HCT116 (cell line): ENCODE data around the gene DAAM2. TPM values are rescaled to one million over a fixed set of nuclear protein-coding genes. Genes with fewer than 3 reads are reported as not detected.

Source experiments
- ATAC-seq: fragments of 200-7000 bp; cut with Tn5 transposase; 2 replicates; pipeline ENCODE4 v1.9.1; 2020; ENCODE audit warnings: mild to moderate bottlenecking, moderate library complexity
- BruUV-seq: library from RNA; stranded (reverse); fragments of 400-500 nt; replicated peaks from 2 replicates; lab custom pipeline; 2021; lab: Mats Ljungman, UMichigan
- CTCF ChIA-PET: fragments of 300-600 bp; sonication (Branson Sonifier 250); formaldehyde crosslinking; loops from one replicate; lab custom pipeline; 2021; ENCODE audit warnings: antibody characterized with exemption; lab: Charles Lee
- POLR2A ChIA-PET: fragments of 300-600, 350-600 bp; sonication (Branson Sonifier 250); formaldehyde crosslinking; loops from one replicate; lab custom pipeline; 2021; ENCODE audit warnings: antibody characterized with exemption; lab: Charles Lee
- RAD21 ChIA-PET, 2 experiments: fragments of 300-600 bp; sonication (Branson Sonifier 250); formaldehyde crosslinking; loops; one replicate each; lab custom pipeline; 2023; ENCODE audit warnings: low total read pairs in 2 of 2; ENCODE audit not compliant: uncharacterized antibody in 2 of 2, unreplicated experiment in 2 of 2, low non-redundant PET in 1 of 2; lab: Charles Lee
- DNase-seq: peaks from one replicate; pipeline ENCODE4 v3.0.0-alpha.2; 2010; ENCODE audit warnings: low read depth, low spot score
- H2AFZ ChIP-seq: fragments of 200-600 bp; shearing (Covaris generic), sonication (generic); 2 replicates; pipeline ENCODE4 v1.6.1; 2017; ENCODE audit warnings: low read depth, mixed run types, mixed read lengths, antibody characterized with exemption, low read length; ENCODE audit not compliant: poor library complexity, severe bottlenecking
- H3K27ac ChIP-seq: 2 replicates; pipeline ENCODE4 v1.5.1; 2012; ENCODE audit warnings: low read depth, low read length
- H3K27me3 ChIP-seq: fragments of 200-600 bp; sonication (generic); 2 replicates; pipeline ENCODE4 v1.6.1; 2016; ENCODE audit warnings: mixed run types, low read length, mixed read lengths; ENCODE audit not compliant: insufficient read depth
- H3K36me3 ChIP-seq, 2 experiments: fragments of 200-500 bp in 1 of 2; fragments of 200-600 bp in 1 of 2; sonication (Bioruptor generic) in 1 of 2; sonication (generic) in 1 of 2; 2 replicates each; pipeline versions ENCODE4 v1.5.1 to v1.6.1; 2014 to 2016; ENCODE audit warnings: low read length in 2 of 2, inconsistent platforms in 1 of 2, mixed read lengths in 1 of 2, mixed run types in 1 of 2; ENCODE audit not compliant: insufficient read depth in 2 of 2, control insufficient read depth in 1 of 2
- H3K4me1 ChIP-seq, 2 experiments: fragments of 200-600 bp in 1 of 2; sonication (generic) in 1 of 2; 2 replicates each; pipeline versions ENCODE4 v1.5.1 to v1.6.1; 2012 to 2017; ENCODE audit warnings: low read length in 2 of 2, inconsistent platforms in 1 of 2, mild to moderate bottlenecking in 1 of 2, mixed read lengths in 1 of 2, mixed run types in 1 of 2, moderate library complexity in 1 of 2; ENCODE audit not compliant: insufficient read depth in 2 of 2, control insufficient read depth in 1 of 2
- H3K4me2 ChIP-seq: fragments of 200-600 bp; sonication (generic); 2 replicates; pipeline ENCODE4 v1.6.1; 2017; ENCODE audit warnings: mixed run types, low read length, mixed read lengths
- H3K4me3 ChIP-seq, 2 experiments: fragments of 200-600 bp in 1 of 2; sonication (generic) in 1 of 2; replicated peaks in 1 of 2; 2 replicates each; pipeline ENCODE4 v1.5.1; 2011 to 2016; ENCODE audit warnings: low read length in 2 of 2, control low read depth in 1 of 2, low read depth in 1 of 2, mild to moderate bottlenecking in 1 of 2, mixed read lengths in 1 of 2, mixed run types in 1 of 2
- H3K79me2 ChIP-seq: fragments of 200-600 bp; sonication (generic); 2 replicates; pipeline ENCODE4 v1.6.1; 2017; ENCODE audit warnings: mild to moderate bottlenecking, mixed run types, low read length, moderate library complexity, mixed read lengths; ENCODE audit not compliant: insufficient read depth
- H3K9ac ChIP-seq: fragments of 200-600 bp; sonication (generic); 2 replicates; pipeline ENCODE4 v1.6.1; 2016; ENCODE audit warnings: low read length, mixed read lengths
- H3K9me2 ChIP-seq: fragments of 200-600 bp; sonication (generic), shearing (Covaris generic); 2 replicates; pipeline ENCODE4 v1.6.1; 2017; ENCODE audit warnings: mixed run types, mild to moderate bottlenecking, moderate library complexity; ENCODE audit not compliant: insufficient read depth
- H3K9me3 ChIP-seq, 2 experiments: fragments of 200-500 bp in 1 of 2; fragments of 200-600 bp in 1 of 2; sonication (Bioruptor generic) in 1 of 2; sonication (generic) in 1 of 2; 2 replicates each; pipeline ENCODE4 v1.6.1; 2014 to 2017; ENCODE audit warnings: low read length in 2 of 2, mixed read lengths in 2 of 2, inconsistent platforms in 1 of 2, low read depth in 1 of 2, mild to moderate bottlenecking in 1 of 2, mixed run types in 1 of 2, moderate library complexity in 1 of 2; ENCODE audit not compliant: control insufficient read depth in 1 of 2, insufficient read depth in 1 of 2
- H4K20me1 ChIP-seq: fragments of 200-600 bp; sonication (generic), shearing (Covaris generic); 2 replicates; pipeline ENCODE4 v1.6.1; 2017; ENCODE audit warnings: mixed run types, mild to moderate bottlenecking, moderate library complexity; ENCODE audit not compliant: insufficient read depth
- CEBPB ChIP-seq: IDR thresholded peaks from 2 replicates; pipeline ENCODE4 v1.6.1; 2012; ENCODE audit warnings: low read depth
- EZH2phosphoT487 ChIP-seq: fragments of 200-600 bp; IDR thresholded peaks from 2 replicates; pipeline ENCODE4 v1.6.1; 2018; ENCODE audit warnings: antibody characterized with exemption, borderline replicate concordance
- JUND ChIP-seq: IDR thresholded peaks from 2 replicates; pipeline ENCODE4 v1.6.1; 2012
- RAD21 ChIP-seq: IDR thresholded peaks from 2 replicates; pipeline ENCODE4 v1.6.1; 2012; ENCODE audit warnings: low read depth, mild to moderate bottlenecking
- SIN3A ChIP-seq: IDR thresholded peaks from 2 replicates; pipeline ENCODE4 v1.6.1; 2012; ENCODE audit warnings: low read depth
- SP1 ChIP-seq: IDR thresholded peaks from 2 replicates; pipeline ENCODE4 v1.6.1; 2012; ENCODE audit warnings: low read depth
- YY1 ChIP-seq: IDR thresholded peaks from 2 replicates; pipeline ENCODE4 v1.6.1; 2011; ENCODE audit warnings: low read length, low read depth, moderate library complexity, mild to moderate bottlenecking; ENCODE audit not compliant: insufficient replicate concordance; ENCODE audit errors: extremely low read depth
- ZFX ChIP-seq: fragments of 450-650 bp; IDR thresholded peaks from 2 replicates; pipeline ENCODE4 v1.6.1; 2017
- intact Hi-C: fragments of 100-400 bp; cut with micrococcal nuclease; formaldehyde crosslinking; loops from 2 replicates; pipeline ENCODE4 v1.10.0; 2022
- total RNA-seq: library from RNA; stranded (reverse); gene quantifications from one replicate; pipeline ENCODE4 v1.2.1, GENCODE V29; 2021; ENCODE audit not compliant: unreplicated experiment
- TF ChIP-seq, protein P1 (sequence below): IDR thresholded peaks from 2 replicates; pipeline ENCODE4 v1.6.1; 2012; ENCODE audit warnings: low read depth
- TF ChIP-seq, protein P2 (sequence below): IDR thresholded peaks from 2 replicates; pipeline ENCODE4 v1.6.1; 2012

The DAAM2 gene
- total RNA-seq, 1 experiment from 2014 or later: not detected

DNA sequence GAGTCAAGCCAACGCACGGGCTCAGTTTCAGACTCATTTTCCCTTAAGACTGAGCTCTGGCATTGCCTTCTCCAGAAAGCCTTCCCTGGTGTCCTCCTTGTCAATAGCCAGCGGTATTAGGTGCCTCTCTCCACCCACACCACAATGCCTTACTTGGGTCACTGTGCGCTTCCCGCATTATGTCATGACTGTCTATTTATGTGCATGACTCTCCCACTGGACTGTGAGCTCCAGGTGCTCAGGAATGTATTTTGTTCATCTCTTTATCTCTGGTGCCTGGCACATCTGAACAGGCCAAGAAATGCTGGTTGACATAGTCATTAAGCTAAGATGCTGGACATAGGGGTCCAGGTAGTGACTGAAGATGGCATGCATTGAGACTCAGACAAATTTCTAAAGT is 42.7 kb downstream of the DAAM2 start:
- H3K4me3 ChIP-seq: no peak overlapping the region
- no peak overlapping the region for H3K4me2 ChIP-seq
- no peaks in the 10 kb centered on the region for H3K9me3 ChIP-seq
- H4K20me1 ChIP-seq: no peaks in the 10 kb centered on the region
- H2AFZ ChIP-seq: no peak overlapping the region
- no peaks in the 10 kb centered on the region for H3K4me1 ChIP-seq
- H3K9me2 ChIP-seq: no peaks in the 10 kb centered on the region
- TF ChIP-seq EZH2phosphoT487 (no peak), SP1 (no peak), SIN3A (no peak), CEBPB (no peak)
- TF ChIP-seq, protein P1, sequence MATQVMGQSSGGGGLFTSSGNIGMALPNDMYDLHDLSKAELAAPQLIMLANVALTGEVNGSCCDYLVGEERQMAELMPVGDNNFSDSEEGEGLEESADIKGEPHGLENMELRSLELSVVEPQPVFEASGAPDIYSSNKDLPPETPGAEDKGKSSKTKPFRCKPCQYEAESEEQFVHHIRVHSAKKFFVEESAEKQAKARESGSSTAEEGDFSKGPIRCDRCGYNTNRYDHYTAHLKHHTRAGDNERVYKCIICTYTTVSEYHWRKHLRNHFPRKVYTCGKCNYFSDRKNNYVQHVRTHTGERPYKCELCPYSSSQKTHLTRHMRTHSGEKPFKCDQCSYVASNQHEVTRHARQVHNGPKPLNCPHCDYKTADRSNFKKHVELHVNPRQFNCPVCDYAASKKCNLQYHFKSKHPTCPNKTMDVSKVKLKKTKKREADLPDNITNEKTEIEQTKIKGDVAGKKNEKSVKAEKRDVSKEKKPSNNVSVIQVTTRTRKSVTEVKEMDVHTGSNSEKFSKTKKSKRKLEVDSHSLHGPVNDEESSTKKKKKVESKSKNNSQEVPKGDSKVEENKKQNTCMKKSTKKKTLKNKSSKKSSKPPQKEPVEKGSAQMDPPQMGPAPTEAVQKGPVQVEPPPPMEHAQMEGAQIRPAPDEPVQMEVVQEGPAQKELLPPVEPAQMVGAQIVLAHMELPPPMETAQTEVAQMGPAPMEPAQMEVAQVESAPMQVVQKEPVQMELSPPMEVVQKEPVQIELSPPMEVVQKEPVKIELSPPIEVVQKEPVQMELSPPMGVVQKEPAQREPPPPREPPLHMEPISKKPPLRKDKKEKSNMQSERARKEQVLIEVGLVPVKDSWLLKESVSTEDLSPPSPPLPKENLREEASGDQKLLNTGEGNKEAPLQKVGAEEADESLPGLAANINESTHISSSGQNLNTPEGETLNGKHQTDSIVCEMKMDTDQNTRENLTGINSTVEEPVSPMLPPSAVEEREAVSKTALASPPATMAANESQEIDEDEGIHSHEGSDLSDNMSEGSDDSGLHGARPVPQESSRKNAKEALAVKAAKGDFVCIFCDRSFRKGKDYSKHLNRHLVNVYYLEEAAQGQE: no peak
- TF ChIP-seq, protein P2, sequence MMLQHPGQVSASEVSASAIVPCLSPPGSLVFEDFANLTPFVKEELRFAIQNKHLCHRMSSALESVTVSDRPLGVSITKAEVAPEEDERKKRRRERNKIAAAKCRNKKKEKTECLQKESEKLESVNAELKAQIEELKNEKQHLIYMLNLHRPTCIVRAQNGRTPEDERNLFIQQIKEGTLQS: no peak
- H3K9ac ChIP-seq: no peak overlapping the region
- intact Hi-C loops: no loop called here
- DNase-seq (no peak), ATAC-seq (no peak)
- ChIA-PET RAD21 (no interaction called here), CTCF (no interaction called here), POLR2A (no interaction called here)
- H3K27ac ChIP-seq: no peak overlapping the region
- H3K36me3 ChIP-seq: no peaks in the 10 kb centered on the region
- no peaks in the 10 kb centered on the region for H3K79me2 ChIP-seq
- peaks cover 34% of the 10 kb centered on the region for H3K27me3 ChIP-seq
- BruUV-seq: no TSS peak

DNA sequence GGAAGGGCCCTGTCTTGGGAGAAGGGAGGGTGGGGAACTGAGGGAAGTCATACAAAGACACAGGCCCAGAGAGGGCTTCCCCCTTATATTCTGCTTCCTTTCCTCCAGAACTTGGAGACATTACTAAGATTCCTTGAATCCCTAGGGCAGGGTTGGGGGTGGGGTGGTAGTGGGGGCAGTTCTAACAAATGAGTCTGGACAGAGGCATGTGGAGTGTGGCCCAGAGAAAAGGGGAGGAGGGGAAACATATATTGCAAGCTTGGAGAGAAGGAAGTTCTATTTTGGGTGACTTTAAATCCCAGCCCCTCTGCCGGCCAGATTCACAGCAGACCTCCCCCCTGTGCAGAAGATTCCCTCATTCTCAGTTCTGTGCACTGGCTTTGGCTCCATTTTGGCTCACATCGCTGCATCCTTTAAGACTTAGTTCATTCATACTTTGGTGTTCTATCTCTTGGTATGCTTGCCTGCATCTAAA is 43.7 kb downstream of the DAAM2 start:
- no peaks in the 10 kb centered on the region for H3K9me3 ChIP-seq
- ATAC-seq: no peak
- no peak overlapping the region for H3K4me2 ChIP-seq
- H3K27ac ChIP-seq: no peak overlapping the region
- no peaks in the 10 kb centered on the region for H4K20me1 ChIP-seq
- H3K36me3 ChIP-seq: no peaks in the 10 kb centered on the region
- no peak for DNase-seq
- no peak overlapping the region for H3K4me3 ChIP-seq
- no TSS peak for BruUV-seq
- H3K4me1 ChIP-seq: no peaks in the 10 kb centered on the region
- peaks cover 34% of the 10 kb centered on the region for H3K27me3 ChIP-seq
- TF ChIP-seq RAD21 (no peak), JUND (no peak), YY1 (no peak), ZFX (no peak)
- ChIA-PET POLR2A (no interaction called here), RAD21 (no interaction called here), CTCF (no interaction called here)
- no peaks in the 10 kb centered on the region for H3K9me2 ChIP-seq
- H3K79me2 ChIP-seq: no peaks in the 10 kb centered on the region
- H3K9ac ChIP-seq: no peak overlapping the region
- intact Hi-C loops: no loop called here
- H2AFZ ChIP-seq: no peak overlapping the region
